A549 (cell line): ENCODE measurements around the gene CD83. TPM values are rescaled to one million over a fixed set of nuclear protein-coding genes. Genes with fewer than 3 reads are reported as not detected.

ENCODE experiments used
- ATAC-seq, 2 experiments: fragments of 200-7000 bp in 1 of 2; fragments of >200 bp in 1 of 2; cut with Nextera tagmentation in 1 of 2; cut with Tn5 transposase in 1 of 2; 3 replicates each; pipeline versions ENCODE4 v1.8.0 to v1.9.1; 2018 to 2020; ENCODE audit warnings: mild to moderate bottlenecking in 1 of 2, moderate library complexity in 1 of 2
- CTCF ChIA-PET: fragments of 300-600 bp; sonication (Branson Sonifier 250); formaldehyde crosslinking; extraction: SDS; loops from one replicate; lab custom pipeline; 2021; ENCODE audit warnings: antibody characterized with exemption, inconsistent platforms; lab: Yijun Ruan, JAX
- POLR2A ChIA-PET: fragments of 350-600 bp; formaldehyde crosslinking; extraction: SDS; loops from one replicate; lab custom pipeline; 2021; ENCODE audit warnings: antibody characterized with exemption, inconsistent platforms; lab: Yijun Ruan, JAX
- DNase-seq, 2 experiments: peaks; one replicate each; pipeline versions ENCODE4 v3.0.0 to v3.0.0-alpha.2; 2011 to 2016; ENCODE audit warnings: low read depth in 1 of 2, low spot score in 1 of 2
- FAIRE-seq: peaks from 2 replicates; lab custom pipeline; 2011; peaks lifted over from hg19 to GRCh38; lab: Jason Lieb, UNC
- H3K27ac ChIP-seq, 2 experiments: fragments of >200 bp; sonication (Bioruptor Twin); formaldehyde crosslinking; 3 replicates each; pipeline ENCODE4 v1.5.1; 2016 to 2017
- H3K4me1 ChIP-seq: fragments of >200 bp; sonication (Bioruptor Twin); formaldehyde crosslinking; 3 replicates; pipeline ENCODE4 v1.6.1; 2016
- H3K4me2 ChIP-seq: fragments of >200 bp; sonication (Bioruptor Twin); formaldehyde crosslinking; 3 replicates; pipeline ENCODE4 v1.6.1; 2016
- H3K4me3 ChIP-seq: fragments of >200 bp; sonication (Bioruptor Twin); formaldehyde crosslinking; 3 replicates; pipeline ENCODE4 v1.5.1; 2016
- H3K9me3 ChIP-seq: fragments of >200 bp; sonication (Bioruptor Twin); formaldehyde crosslinking; 3 replicates; pipeline ENCODE4 v1.6.1; 2016
- CHD2 ChIP-seq: fragments of 150-350 bp; IDR thresholded peaks from 2 replicates; pipeline ENCODE4 v1.6.1; 2014; ENCODE audit warnings: low read length; ENCODE audit not compliant: partially characterized antibody
- EP300 ChIP-seq, 2 experiments: fragments of >200 bp; sonication (Bioruptor Twin); formaldehyde crosslinking; IDR thresholded peaks; 2 replicates in 1 of 2; 3 replicates in 1 of 2; pipeline ENCODE4 v1.6.1; 2016 to 2017
- ESRRA ChIP-seq: fragments of 150-350 bp; IDR thresholded peaks from 2 replicates; pipeline ENCODE4 v1.6.1; 2014; ENCODE audit warnings: mild to moderate bottlenecking, low read length, borderline replicate concordance
- HDAC2 ChIP-seq: fragments of 200-600 bp; sonication (generic); IDR thresholded peaks from 2 replicates; pipeline ENCODE4 v1.6.1; 2016
- HOXB5 ChIP-seq: fragments of 250-450 bp; sonication (Bioruptor Pico); IDR thresholded peaks from 2 replicates; pipeline ENCODE4 v1.5.0; 2020; ENCODE audit warnings: mild to moderate bottlenecking, moderate library complexity
- JUN ChIP-seq, 2 experiments: fragments of >200 bp; sonication (Bioruptor Twin); formaldehyde crosslinking; IDR thresholded peaks; 2 replicates in 1 of 2; 3 replicates in 1 of 2; pipeline ENCODE4 v1.6.1; 2016 to 2017
- KDM1A ChIP-seq: fragments of 200-600 bp; sonication (generic); IDR thresholded peaks from 2 replicates; pipeline ENCODE4 v1.6.1; 2016; ENCODE audit warnings: low read depth, mild to moderate bottlenecking
- KDM5A ChIP-seq: fragments of 200-600 bp; sonication (generic); IDR thresholded peaks from 2 replicates; pipeline ENCODE4 v1.6.1; 2016; ENCODE audit warnings: antibody characterized with exemption, mild to moderate bottlenecking
- NR3C1 ChIP-seq: fragments of >200 bp; sonication (Bioruptor Twin); formaldehyde crosslinking; IDR thresholded peaks from 3 replicates; pipeline ENCODE4 v1.6.1; 2017
- PHF8 ChIP-seq: fragments of 200-600 bp; sonication (generic); IDR thresholded peaks from 2 replicates; pipeline ENCODE4 v1.6.1; 2016; ENCODE audit warnings: low read depth, mild to moderate bottlenecking, antibody characterized with exemption, moderate library complexity, borderline replicate concordance
- POLR2A ChIP-seq: IDR thresholded peaks from 2 replicates; pipeline ENCODE4 v1.6.1; 2012; ENCODE audit warnings: mild to moderate bottlenecking, low read length
- SREBF2 ChIP-seq: fragments of 450-650 bp; IDR thresholded peaks from 2 replicates; pipeline ENCODE4 v1.6.1; 2014; ENCODE audit warnings: mild to moderate bottlenecking, moderate library complexity
- ZC3H11A ChIP-seq: fragments of 450-650 bp; IDR thresholded peaks from 2 replicates; pipeline ENCODE4 v1.6.1; 2014; ENCODE audit warnings: antibody characterized with exemption, mild to moderate bottlenecking
- ZFP36 ChIP-seq: fragments of 450-650 bp; IDR thresholded peaks from 2 replicates; pipeline ENCODE4 v1.6.1; 2014; ENCODE audit warnings: borderline replicate concordance; ENCODE audit not compliant: partially characterized antibody
- ZSCAN20 ChIP-seq: fragments of 250-450 bp; sonication (Bioruptor Pico); IDR thresholded peaks from 2 replicates; pipeline ENCODE4 v1.8.0; 2022; ENCODE audit warnings: mild to moderate bottlenecking, moderate library complexity
- WGBS: methylation state at CpG from one replicate; pipeline ENCODE4 v1.1.6; 2017; ENCODE audit errors: missing lambda C conversion rate; 5-methylcytosine and 5-hydroxymethylcytosine counted together
- polyA plus RNA-seq, 4 experiments: library from polyadenylated mRNA; depleted of rRNA in 3 of 4; stranded (reverse); fragments of >200 nt; fragmentation: RNase III in 1 of 4; extraction: RNeasy Plus Mini Kit Qiagen cat#74134 plus additional on column Dnase treatment in 1 of 4; gene quantifications; 2 replicates in 3 of 4; 3 replicates in 1 of 4; pipeline ENCODE4 v1.2.3, GENCODE V29; 2011 to 2017
- TF ChIP-seq, protein P1 (sequence below): fragments of >200 bp; sonication (Bioruptor Twin); formaldehyde crosslinking; IDR thresholded peaks from 2 replicates; pipeline ENCODE4 v1.6.1; 2016
- TF ChIP-seq, protein P2 (sequence below): IDR thresholded peaks from 2 replicates; pipeline ENCODE4 v1.6.1; 2012
- TF ChIP-seq, protein P3 (sequence below): fragments of >200 bp; sonication (Bioruptor Twin); formaldehyde crosslinking; IDR thresholded peaks from 3 replicates; pipeline ENCODE4 v1.5.1; 2016
- TF ChIP-seq, protein P4 (sequence below): IDR thresholded peaks from 2 replicates; pipeline ENCODE4 v1.6.1; 2012

The CD83 gene
- polyA plus RNA-seq, 2 of the 4 experiments (the other 2 are of a cell fraction): 0.79 to 0.94 TPM

DNA sequence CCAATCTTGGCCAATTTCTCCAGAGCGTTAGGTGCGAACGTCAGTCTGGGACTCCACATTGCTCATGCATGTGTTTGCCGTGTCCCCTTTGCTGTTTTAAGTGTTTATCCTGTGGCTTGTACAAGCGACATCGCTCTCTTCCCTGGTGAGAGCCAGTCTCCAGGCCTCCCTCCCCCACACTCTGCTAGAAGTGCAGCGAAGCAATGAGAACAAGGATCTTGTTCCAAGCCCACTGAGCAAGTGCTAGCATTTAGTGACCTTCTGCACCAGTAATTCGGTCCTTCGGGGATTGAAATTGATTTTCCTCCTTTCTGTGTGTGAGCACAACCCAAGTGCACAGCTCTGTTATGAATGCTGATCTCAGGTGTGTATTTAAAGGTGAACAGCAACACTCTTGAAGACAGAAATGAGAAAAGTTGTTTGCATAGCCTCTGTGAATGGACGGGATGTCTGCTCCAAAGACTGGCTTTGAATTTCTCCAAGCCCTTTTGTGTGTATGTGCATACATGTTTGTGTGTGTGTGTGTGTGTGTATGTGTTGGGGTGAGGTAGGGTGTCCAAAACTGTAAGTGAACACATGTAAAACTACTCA lies 29.0 kb downstream of the CD83 start:
- no peak for DNase-seq
- H3K9me3 ChIP-seq: no peaks in the 10 kb centered on the region
- TF ChIP-seq NR3C1 (no peak), EP300 (IDR thresholded peaks at IDR 0.05) (no peak), JUN (IDR thresholded peaks at IDR 0.05) (no peak), KDM5A (no peak), PHF8 (no peak), POLR2A (no peak), SREBF2 (no peak), ZSCAN20 (CRISPR knock-in tag) (no peak), HDAC2 (no peak), KDM1A (no peak)
- TF ChIP-seq, protein P1, sequence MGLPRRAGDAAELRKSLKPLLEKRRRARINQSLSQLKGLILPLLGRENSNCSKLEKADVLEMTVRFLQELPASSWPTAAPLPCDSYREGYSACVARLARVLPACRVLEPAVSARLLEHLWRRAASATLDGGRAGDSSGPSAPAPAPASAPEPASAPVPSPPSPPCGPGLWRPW: no peak
- TF ChIP-seq, protein P2, sequence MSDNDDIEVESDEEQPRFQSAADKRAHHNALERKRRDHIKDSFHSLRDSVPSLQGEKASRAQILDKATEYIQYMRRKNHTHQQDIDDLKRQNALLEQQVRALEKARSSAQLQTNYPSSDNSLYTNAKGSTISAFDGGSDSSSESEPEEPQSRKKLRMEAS: no peak
- TF ChIP-seq, all 56 proteins: peak for 0
- ATAC-seq (no peak), FAIRE-seq (no peak)
- Histone ChIP-seq H3K4me1 (no peaks in the 10 kb centered on the region), H3K27ac (no peak overlapping the region), H3K4me2 (no peak overlapping the region), H3K4me3 (no peak overlapping the region)
- CTCF ChIA-PET: interaction anchor here (0.6 to 2.4 kb wide), 5 partner anchors 17 to 1477 kb away, joined by 3 to 10 read pairs (median 3); no protein-coding TSS in a partner anchor
- 72% methylated on average over 10 of the region's 10 CpGs for WGBS
- POLR2A ChIA-PET: no interaction called here

DNA sequence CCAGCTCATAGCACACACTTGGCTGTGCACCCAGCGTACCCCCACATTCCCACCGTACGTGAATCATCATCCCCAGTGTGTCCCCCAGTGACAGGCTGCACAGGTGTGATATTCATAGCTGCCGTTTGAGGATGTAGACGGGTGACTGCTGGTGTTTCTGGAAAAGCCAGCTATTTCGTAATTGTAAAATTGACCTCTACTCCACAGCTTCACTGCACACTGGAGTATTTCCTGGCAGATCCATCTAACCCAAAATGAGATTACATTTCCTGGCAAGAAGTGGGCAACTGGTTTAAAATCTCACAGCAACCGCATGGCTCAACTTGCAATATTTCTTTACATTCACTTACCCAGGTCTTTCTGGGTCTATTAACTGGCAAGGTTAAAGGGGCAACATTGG lies 30.3 kb downstream of the CD83 start:
- no peak for FAIRE-seq
- DNase-seq: no peak
- ATAC-seq: no peak
- H3K27ac ChIP-seq: no peak overlapping the region
- POLR2A ChIA-PET: no interaction called here
- 73% methylated on average over 7 of the region's 7 CpGs for WGBS
- H3K4me3 ChIP-seq: no peak overlapping the region
- no peak overlapping the region for H3K4me2 ChIP-seq
- H3K9me3 ChIP-seq: no peaks in the 10 kb centered on the region
- CTCF ChIA-PET: interaction anchor here (0.8 to 1.4 kb wide), 5 partner anchors 11 to 1476 kb away, joined by 3 to 5 read pairs (median 3); no protein-coding TSS in a partner anchor
- TF ChIP-seq HOXB5 (CRISPR knock-in tag): no peak
- no peaks in the 10 kb centered on the region for H3K4me1 ChIP-seq

DNA sequence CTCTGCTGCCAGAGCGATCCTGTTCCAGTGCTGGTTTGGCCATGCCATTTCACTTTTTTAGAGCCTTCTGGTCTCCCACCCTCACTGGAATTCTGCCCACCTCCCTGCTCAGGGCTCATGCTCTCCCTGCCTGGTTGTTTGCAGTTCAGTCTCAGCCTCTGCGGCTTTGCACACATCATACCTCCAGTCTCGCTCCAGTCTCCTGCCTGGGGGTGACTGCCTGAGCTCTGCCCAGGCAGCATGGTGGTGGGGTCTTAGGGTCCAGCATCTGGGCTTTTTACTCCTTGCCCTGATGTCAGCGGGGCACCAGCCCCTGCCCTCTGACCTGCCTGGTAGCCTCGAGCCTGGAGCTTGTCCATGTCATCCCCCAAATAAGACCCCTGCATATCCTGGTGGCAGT lies 30.9 kb downstream of the CD83 start:
- Histone ChIP-seq H3K4me3 (no peak overlapping the region), H3K27ac (no peak overlapping the region), H3K4me2 (no peak overlapping the region), H3K9me3 (no peaks in the 10 kb centered on the region), H3K4me1 (no peaks in the 10 kb centered on the region)
- DNase-seq: no peak
- ATAC-seq: no peak
- WGBS: 54% methylated on average over 4 of the region's 5 CpGs
- POLR2A ChIA-PET: no interaction called here
- TF ChIP-seq ZFP36: no peak
- TF ChIP-seq SREBF2: no peak
- no peak for TF ChIP-seq ZC3H11A
- TF ChIP-seq, protein P3, sequence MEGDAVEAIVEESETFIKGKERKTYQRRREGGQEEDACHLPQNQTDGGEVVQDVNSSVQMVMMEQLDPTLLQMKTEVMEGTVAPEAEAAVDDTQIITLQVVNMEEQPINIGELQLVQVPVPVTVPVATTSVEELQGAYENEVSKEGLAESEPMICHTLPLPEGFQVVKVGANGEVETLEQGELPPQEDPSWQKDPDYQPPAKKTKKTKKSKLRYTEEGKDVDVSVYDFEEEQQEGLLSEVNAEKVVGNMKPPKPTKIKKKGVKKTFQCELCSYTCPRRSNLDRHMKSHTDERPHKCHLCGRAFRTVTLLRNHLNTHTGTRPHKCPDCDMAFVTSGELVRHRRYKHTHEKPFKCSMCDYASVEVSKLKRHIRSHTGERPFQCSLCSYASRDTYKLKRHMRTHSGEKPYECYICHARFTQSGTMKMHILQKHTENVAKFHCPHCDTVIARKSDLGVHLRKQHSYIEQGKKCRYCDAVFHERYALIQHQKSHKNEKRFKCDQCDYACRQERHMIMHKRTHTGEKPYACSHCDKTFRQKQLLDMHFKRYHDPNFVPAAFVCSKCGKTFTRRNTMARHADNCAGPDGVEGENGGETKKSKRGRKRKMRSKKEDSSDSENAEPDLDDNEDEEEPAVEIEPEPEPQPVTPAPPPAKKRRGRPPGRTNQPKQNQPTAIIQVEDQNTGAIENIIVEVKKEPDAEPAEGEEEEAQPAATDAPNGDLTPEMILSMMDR: no peak
- TF ChIP-seq ESRRA: no peak
- TF ChIP-seq CHD2: no peak
- TF ChIP-seq, protein P4, sequence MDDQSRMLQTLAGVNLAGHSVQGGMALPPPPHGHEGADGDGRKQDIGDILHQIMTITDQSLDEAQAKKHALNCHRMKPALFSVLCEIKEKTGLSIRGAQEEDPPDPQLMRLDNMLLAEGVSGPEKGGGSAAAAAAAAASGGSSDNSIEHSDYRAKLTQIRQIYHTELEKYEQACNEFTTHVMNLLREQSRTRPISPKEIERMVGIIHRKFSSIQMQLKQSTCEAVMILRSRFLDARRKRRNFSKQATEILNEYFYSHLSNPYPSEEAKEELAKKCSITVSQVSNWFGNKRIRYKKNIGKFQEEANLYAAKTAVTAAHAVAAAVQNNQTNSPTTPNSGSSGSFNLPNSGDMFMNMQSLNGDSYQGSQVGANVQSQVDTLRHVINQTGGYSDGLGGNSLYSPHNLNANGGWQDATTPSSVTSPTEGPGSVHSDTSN: no peak
- FAIRE-seq: no peak
- CTCF ChIA-PET: interaction anchor here (1.2 to 1.4 kb wide), 5 partner anchors 11 to 240 kb away, joined by 3 to 5 read pairs (median 3); no protein-coding TSS in a partner anchor
